HTR-8/SVneo (cell line): Measurements from ENCODE around the gene KLHDC9.

ENCODE experiments used
- DNase-seq: peaks from one replicate; pipeline ENCODE4 v3.0.0; 2011; ENCODE audit warnings: low spot score, mixed read lengths; ENCODE audit not compliant: insufficient read length
- FAIRE-seq: peaks from 2 replicates; lab custom pipeline; 2011; peaks lifted over from hg19 to GRCh38; lab: Jason Lieb, UNC

The KLHDC9 gene

GRCh38 chr1:161128591-161129420 is 30.6 kb downstream of the KLHDC9 start:
- DNase-seq (no peak), FAIRE-seq (no peak)

GRCh38 chr1:161130266-161130665 is 32.1 kb downstream of the KLHDC9 start:
- DNase-seq (no peak), FAIRE-seq (no peak)

- DNase-seq (no peak), FAIRE-seq (no peak)
These were observed 33.6 kb downstream of the KLHDC9 start for GRCh38 chr1:161131523-161132409.

GRCh38 chr1:161132410-161133219 is 34.5 kb downstream of the KLHDC9 start, which contains the start of gene DEDD:
Gene DEDD (minus strand): TSS chr1:161132667. CDS start chr1:161124462, 8,205 bp downstream.
- DNase-seq (peak; percentile 79), FAIRE-seq (no peak)

GRCh38 chr1:161133220-161133740 is 35.1 kb downstream of the KLHDC9 start:
- DNase-seq (no peak), FAIRE-seq (no peak)

GRCh38 chr1:161137881-161138280 is 39.7 kb downstream of the KLHDC9 start:
- DNase-seq: no peak
- FAIRE-seq: no peak

GRCh38 chr1:161138431-161138830 is 40.3 kb downstream of the KLHDC9 start:
- DNase-seq (no peak), FAIRE-seq (no peak)

GRCh38 chr1:161139766-161140165 is 41.6 kb downstream of the KLHDC9 start:
- DNase-seq (no peak), FAIRE-seq (no peak)

- no peak for DNase-seq
- FAIRE-seq: no peak
These were observed 42.7 kb downstream of the KLHDC9 start for GRCh38 chr1:161140755-161141400.

GRCh38 chr1:161145832-161146231 is 47.7 kb downstream of the KLHDC9 start:
- no peak for DNase-seq
- FAIRE-seq: no peak
